Caki2 (cell line): ENCODE results near the gene BRPF3. TPM values are rescaled to one million over a fixed set of nuclear protein-coding genes. Genes with fewer than 3 reads are reported as not detected.

Source experiments
- DNase-seq: peaks from one replicate; pipeline ENCODE4 v3.0.0-alpha.2; 2015; ENCODE audit warnings: low read depth
- in situ Hi-C: cut with HindIII; loops from 2 replicates; pipeline ENCODE4 v1.10.0; 2016; ENCODE audit warnings: low sequenced_read_pairs, low pct_unique_long_range_greater_than_20kb, mixed read lengths
- total RNA-seq: library from RNA; depleted of rRNA; stranded (reverse); fragments of >200 nt; shearing (Covaris generic); gene quantifications from 2 replicates; pipeline ENCODE4 v1.2.3, GENCODE V29; 2014; ENCODE audit warnings: low replicate concordance

The BRPF3 gene
- total RNA-seq, 1 experiment from 2014 or later = 14.9 TPM

DNA sequence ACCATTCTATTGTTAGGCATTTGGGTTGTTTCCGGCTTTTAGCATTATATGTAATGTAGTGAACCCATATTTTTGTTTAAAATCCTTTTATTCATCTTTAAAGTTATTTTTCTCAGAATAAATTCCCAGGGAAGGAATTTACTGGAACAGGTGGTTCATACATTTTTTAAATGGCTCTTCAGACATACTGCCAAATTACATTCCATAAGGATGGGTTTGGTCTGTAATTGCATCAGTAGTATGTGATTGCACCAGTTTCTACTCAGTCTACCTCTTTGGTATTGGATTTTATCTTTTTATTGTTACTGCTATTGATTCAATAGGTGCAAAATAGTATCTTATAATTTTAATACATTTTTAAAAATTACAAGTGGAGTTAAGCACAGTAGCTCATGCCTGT lies 27.2 kb downstream of the BRPF3 start:
- in situ Hi-C loops = no loop called here
- no peak for DNase-seq

DNA sequence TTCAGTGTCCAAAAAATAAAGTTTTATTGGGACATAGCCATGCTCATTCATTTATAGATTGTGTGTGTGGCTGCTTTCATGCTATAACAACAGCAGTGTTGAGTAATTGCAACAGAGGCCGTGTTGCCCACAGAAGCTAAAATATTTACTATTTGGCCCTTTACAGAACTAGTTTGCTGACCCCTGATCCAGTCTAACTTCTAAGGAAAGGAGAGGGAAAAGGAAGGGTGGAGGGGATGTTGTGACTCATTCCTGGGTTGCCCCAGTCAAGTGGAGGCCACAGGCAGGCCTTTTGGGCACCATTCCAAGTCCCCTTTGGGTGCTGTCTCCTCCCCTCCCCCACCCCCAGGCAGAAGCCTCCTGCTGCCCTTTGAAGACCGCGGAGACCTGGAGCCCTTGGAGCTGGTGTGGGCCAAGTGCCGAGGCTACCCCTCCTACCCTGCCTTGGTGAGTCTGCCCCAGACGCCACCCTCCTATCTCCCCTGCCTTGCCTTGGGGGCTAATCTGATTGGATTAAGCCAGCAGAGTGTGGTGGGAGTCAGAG lies 28.4 kb downstream of the BRPF3 start:
- DNase-seq = no peak
- in situ Hi-C loops = no loop called here

GRCh38 chr6:36226438-36227047 lies 30.0 kb downstream of the BRPF3 start:
- DNase-seq = no peak
- in situ Hi-C loops = no loop called here

DNA sequence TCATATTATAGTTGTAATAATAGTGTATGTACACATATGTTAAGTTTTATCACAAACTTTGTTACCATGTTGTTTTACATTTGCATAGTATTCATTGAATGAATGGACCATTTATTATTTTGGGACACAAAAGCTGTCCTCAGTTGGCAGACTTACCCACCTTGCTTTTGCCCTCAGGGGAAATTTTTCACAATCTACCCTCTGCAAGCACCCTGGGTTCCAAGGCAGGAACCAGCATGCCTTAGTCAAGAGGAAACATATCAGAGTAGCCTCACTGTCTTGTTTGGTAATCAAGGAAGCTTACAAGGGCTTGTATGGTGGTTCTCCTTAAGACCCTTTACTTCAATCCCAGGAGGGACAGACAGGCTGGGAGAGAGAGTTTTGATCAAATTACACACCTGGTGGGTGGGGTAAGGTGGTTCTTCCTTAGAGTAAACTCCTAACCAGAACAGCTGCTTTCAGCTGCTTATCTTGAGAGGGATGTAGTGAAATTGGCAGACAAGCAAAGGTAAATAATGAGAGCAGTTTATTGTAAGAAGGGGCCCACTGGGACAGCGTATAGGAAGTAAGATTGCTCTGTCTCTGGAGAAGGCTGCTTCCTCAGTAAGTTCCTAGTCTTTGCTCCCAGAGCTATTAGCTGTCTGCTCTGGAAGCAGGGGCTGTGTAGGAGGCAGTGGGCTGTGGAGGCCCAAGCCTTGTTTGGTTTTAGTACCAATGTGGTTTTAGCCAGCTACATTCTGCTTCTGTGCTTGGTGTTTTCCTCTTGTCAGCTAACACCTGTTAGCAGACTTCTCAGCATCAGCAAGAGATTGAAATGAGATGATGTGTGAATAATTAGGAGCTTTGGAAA lies 31.1 kb downstream of the BRPF3 start:
- no peak for DNase-seq
- in situ Hi-C loops = no loop called here

DNA sequence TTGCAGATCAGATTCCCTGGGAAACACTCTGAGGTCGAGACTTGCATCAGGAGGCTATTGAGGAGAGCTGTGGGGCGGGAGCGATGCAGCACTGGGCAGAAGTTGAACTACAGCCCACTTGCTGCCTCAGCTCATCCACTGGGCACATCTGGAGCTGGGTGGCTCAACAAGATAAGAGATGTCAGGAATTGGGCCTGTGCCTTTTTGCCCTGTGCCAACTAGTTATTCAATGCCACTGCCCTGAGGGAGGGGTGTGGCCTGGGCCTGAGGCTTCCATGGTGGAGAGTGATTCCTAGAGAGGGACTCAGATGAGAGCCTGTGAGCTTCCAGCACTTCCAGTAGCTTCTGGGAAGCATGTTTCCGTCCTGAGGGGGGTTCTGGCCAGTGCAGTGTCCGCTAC lies 32.7 kb downstream of the BRPF3 start:
- no peak for DNase-seq
- in situ Hi-C loops = no loop called here

DNA sequence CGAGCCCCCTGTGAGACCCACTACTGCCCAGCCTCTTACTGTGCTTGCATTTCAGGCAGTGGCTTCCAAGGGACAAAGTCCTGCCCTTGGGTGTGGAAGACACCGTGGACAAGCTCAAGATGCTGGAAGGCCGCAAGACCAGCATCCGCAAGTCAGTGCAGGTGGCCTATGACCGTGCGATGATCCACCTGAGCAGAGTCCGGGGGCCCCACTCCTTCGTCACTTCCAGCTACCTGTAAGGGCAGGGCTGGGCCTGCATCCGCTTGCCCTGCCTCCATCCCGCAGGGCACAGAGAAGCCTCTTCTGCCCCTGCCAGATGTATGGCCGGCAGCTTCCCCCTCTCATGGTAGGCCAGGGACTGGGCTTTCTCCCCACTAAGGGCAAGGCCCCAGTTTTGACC lies 33.8 kb downstream of the BRPF3 start:
- DNase-seq = no peak
- in situ Hi-C loops = no loop called here

- in situ Hi-C loops = no loop called here
- DNase-seq = no peak
These were observed 35.6 kb downstream of the BRPF3 start for GRCh38 chr6:36232172-36232571.

DNA sequence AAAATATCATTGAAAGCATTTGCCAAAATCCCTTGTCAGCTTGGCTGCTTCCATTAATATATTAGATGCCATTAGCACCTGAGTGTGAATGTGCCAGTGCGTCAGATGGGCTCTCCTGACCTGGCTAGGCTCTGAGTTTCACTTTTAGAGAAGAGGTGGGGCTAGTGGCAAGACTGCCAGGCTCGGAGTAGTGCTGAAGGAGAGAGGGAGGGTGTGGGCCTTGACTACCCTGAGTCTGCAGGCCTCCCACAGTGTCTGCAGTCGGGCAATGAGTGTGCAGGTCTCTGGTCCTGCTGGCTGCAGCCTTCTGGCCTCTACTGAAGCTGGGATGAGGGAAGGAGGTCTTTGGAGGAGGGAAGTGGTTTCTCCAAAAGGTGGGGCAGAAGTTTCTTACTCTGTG lies 38.8 kb downstream of the BRPF3 start:
- in situ Hi-C loops = no loop called here
- DNase-seq = no peak

GRCh38 chr6:36235862-36236261 lies 39.3 kb downstream of the BRPF3 start:
- in situ Hi-C loops = no loop called here
- no peak for DNase-seq

- no peak for DNase-seq
- in situ Hi-C loops = no loop called here
These were observed 43.2 kb downstream of the BRPF3 start for GRCh38 chr6:36239774-36240173.

- in situ Hi-C loops = no loop called here
- no peak for DNase-seq
These were observed 45.2 kb downstream of the BRPF3 start for GRCh38 chr6:36241728-36242127.

- no peak for DNase-seq
- in situ Hi-C loops = no loop called here
These were observed 45.6 kb downstream of the BRPF3 start for GRCh38 chr6:36242161-36242560.

GRCh38 chr6:36242626-36243025 lies 46.1 kb downstream of the BRPF3 start:
- in situ Hi-C loops = no loop called here
- no peak for DNase-seq

DNA sequence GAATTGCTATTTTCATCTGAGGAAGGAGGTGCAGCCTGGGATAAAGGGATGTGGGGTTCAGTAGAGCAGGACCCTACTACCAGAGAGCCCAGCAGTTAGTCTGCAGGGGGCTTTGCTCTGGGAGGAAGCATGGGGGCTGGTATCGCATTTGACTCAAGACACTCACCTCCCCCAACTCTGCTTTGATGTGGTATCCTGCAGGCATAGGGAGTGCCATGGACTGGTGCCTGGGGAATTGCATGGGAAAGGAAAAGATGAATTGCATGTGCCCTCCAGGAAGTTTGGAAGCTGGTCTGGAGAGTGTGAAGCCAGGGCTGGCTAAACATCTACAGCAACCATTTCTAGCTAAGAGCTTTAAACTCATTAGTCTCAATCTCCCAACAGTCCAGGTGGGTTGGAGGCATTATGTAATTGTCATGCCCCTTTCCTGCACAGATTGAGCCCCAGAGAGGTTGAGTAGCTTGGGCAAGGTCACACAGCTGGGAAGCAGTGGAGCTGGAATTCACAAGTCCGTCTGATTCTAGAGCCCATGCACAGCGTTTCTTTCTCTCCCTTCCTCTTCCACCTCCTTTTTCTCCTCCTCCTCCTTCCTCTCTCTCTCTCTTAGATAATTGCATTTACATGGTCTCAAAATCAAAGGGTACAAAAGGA lies 47.1 kb downstream of the BRPF3 start:
- DNase-seq = no peak
- in situ Hi-C loops = no loop called here

DNA sequence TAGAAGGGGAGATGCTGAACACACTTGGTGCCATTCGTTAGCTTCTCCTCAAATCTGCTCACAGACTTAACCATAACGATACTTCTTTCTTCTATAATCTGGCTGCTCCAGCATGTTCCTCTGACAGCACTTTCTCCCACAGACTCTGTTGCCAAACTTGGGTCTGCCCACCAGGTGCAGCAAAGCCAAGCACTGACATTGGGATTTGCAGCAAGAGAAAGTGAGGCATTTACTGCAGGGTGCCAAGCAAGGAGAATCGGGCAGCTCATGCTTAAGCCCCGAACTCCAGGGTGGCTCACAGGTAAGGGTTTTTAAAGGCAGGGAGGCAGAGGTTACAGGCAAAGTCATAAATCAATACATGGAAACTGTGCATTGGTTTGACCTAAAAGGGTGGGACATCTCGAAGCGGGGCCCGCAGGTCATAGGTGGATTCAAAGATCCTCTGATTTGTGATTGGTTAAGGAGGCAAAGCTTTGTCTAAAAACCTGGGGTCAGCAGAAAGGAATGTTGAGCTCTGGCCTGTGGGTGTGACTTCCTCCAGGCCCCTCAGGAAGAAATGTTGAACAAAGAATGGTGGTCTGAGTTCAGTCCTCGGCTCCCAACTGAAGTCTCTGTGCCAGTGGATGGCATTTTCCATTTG lies 48.2 kb downstream of the BRPF3 start:
- in situ Hi-C loops = no loop called here

DNA sequence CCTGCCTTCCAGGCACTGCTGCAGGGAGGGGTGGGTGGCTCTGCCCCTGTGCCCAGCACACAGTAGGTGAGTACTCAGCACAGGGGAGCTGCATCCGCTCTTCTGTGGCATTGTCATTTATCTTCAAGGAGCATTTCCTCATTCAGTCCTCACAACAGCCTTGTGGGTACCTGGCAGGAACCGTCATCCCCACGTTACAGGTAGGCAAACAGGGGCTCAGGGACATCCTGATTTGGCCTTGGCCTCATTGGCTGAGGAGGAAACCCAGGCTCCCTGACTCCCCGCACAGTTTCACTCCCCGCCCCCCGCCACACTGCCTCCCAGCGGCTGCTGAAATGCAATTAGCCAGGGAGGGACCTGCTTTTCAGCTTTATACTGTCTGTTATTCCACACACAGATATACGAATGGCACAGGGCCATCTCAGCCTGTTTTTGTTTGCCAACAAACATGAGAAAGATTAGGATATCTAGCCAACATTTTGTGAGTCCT lies 49.1 kb downstream of the BRPF3 start:
- no peak for DNase-seq
- in situ Hi-C loops = no loop called here

More for the DNA sequence above, 48.2 kb downstream of the BRPF3 start:
- DNase-seq = no peak

GRCh38 chr6:36246506-36247268 lies 50.1 kb downstream of the BRPF3 start:
- in situ Hi-C loops = no loop called here
- no peak for DNase-seq

DNA sequence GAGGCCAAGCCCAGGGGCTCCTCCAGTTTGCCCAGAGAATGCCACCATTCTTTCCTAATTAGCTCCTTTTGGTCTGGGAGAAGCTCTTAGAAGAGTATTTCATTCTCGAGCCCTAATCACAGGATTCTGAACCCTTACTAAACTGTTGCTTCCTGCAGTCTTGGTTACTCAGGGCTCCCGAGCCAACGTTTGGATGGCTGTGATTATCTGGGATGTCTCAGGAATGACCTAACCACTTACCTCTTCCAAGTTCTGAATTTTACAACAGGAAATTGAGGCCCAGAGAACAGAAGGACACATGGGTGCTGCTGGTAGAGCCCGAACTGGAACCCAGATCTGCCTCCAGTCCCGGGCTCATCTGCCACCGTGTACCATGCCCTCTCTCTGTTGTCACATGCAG lies 51.1 kb downstream of the BRPF3 start:
- no peak for DNase-seq
- in situ Hi-C loops = no loop called here
